Keratinocyte (primary cell): Measurements from ENCODE around the gene DENND4B. TPM values are rescaled to one million over a fixed set of nuclear protein-coding genes. Genes with fewer than 3 reads are reported as not detected.

Experiments
- DNase-seq: peaks from one replicate; pipeline ENCODE4 v3.0.0-alpha.2; 2011; ENCODE audit warnings: low read depth, missing footprints, low spot score
- FAIRE-seq: peaks from 2 replicates; lab custom pipeline; 2011; peaks lifted over from hg19 to GRCh38; lab: Jason Lieb, UNC
- H2AFZ ChIP-seq: 2 replicates; pipeline ENCODE4 v1.6.0; 2012; ENCODE audit warnings: low read length, control low read depth, inconsistent platforms; ENCODE audit not compliant: control insufficient read depth
- H3K27ac ChIP-seq: 2 replicates; pipeline ENCODE4 v1.5.1; 2011; ENCODE audit warnings: low read length; ENCODE audit not compliant: control insufficient read depth, insufficient read depth
- H3K27me3 ChIP-seq: 3 replicates; pipeline ENCODE4 v1.6.0; 2011; ENCODE audit warnings: low read length; ENCODE audit not compliant: control insufficient read depth, insufficient read depth; ENCODE audit errors: extremely low read depth
- H3K36me3 ChIP-seq, 2 experiments: 2 replicates in 1 of 2; 3 replicates in 1 of 2; pipeline ENCODE4 v1.5.1; 2011; ENCODE audit warnings: low read length in 2 of 2, mild to moderate bottlenecking in 1 of 2; ENCODE audit not compliant: control insufficient read depth in 2 of 2, insufficient read depth in 2 of 2; ENCODE audit errors: extremely low read depth in 1 of 2
- H3K4me1 ChIP-seq: 3 replicates; pipeline ENCODE4 v1.5.1; 2011; ENCODE audit warnings: low read length; ENCODE audit not compliant: control insufficient read depth, insufficient read depth; ENCODE audit errors: extremely low read depth
- H3K4me2 ChIP-seq: 3 replicates; pipeline ENCODE4 v1.6.0; 2011; ENCODE audit warnings: low read depth, low read length; ENCODE audit not compliant: control insufficient read depth, insufficient read depth; ENCODE audit errors: extremely low read depth
- H3K4me3 ChIP-seq, 3 experiments: fragments of 200-600 bp in 1 of 3; sonication (generic) in 1 of 3; 2 replicates in 2 of 3; 3 replicates in 1 of 3; pipeline ENCODE4 v1.5.1; 2011 to 2016; ENCODE audit warnings: low read length in 3 of 3, mild to moderate bottlenecking in 3 of 3, control low read depth in 2 of 3, inconsistent platforms in 1 of 3, low read depth in 1 of 3, mixed read lengths in 1 of 3, mixed run types in 1 of 3, moderate library complexity in 1 of 3; ENCODE audit not compliant: control insufficient read depth in 2 of 3, insufficient read depth in 2 of 3; ENCODE audit errors: extremely low read depth in 1 of 3
- H3K79me2 ChIP-seq: 2 replicates; pipeline ENCODE4 v1.6.0; 2012; ENCODE audit warnings: low read length; ENCODE audit not compliant: control insufficient read depth, insufficient read depth
- H3K9ac ChIP-seq: 3 replicates; pipeline ENCODE4 v1.6.0; 2011; ENCODE audit warnings: low read length; ENCODE audit not compliant: control insufficient read depth, insufficient read depth; ENCODE audit errors: extremely low read depth
- H3K9me1 ChIP-seq: 3 replicates; pipeline ENCODE4 v1.6.0; 2011; ENCODE audit warnings: low read length; ENCODE audit not compliant: control insufficient read depth, insufficient read depth; ENCODE audit errors: extremely low read depth
- H3K9me3 ChIP-seq: 2 replicates; pipeline ENCODE4 v1.5.1; 2012; ENCODE audit warnings: low read depth, low read length; ENCODE audit not compliant: control insufficient read depth
- H4K20me1 ChIP-seq: 3 replicates; pipeline ENCODE4 v1.6.0; 2011; ENCODE audit warnings: low read length; ENCODE audit not compliant: control insufficient read depth, insufficient read depth; ENCODE audit errors: extremely low read depth
- CTCF ChIP-seq, 3 experiments: IDR thresholded peaks in 1 of 3; conservative IDR thresholded peaks in 1 of 3; optimal IDR thresholded peaks in 1 of 3; 2 replicates in 2 of 3; 3 replicates in 1 of 3; pipeline versions ENCODE3 to v1.5.1; 2011; ENCODE audit warnings: low read length in 3 of 3, mild to moderate bottlenecking in 3 of 3, moderate library complexity in 2 of 3, control low read depth in 1 of 3, inconsistent platforms in 1 of 3; ENCODE audit not compliant: insufficient read depth in 2 of 3; ENCODE audit errors: extremely low read depth in 1 of 3
- EZH2 ChIP-seq: IDR thresholded peaks from one replicate; pipeline ENCODE4 v1.6.1; 2012; ENCODE audit warnings: inconsistent platforms, mild to moderate bottlenecking, low read length, moderate library complexity
- dilution Hi-C: fragments of 300-500 bp; cut with MboI; formaldehyde crosslinking; loops from one replicate; pipeline ENCODE4 v1.7.0; 2020; ENCODE audit warnings: low sequenced_read_pairs; ENCODE audit not compliant: extremely low pct_ligation_motif_present
- polyA plus RNA-seq, 5 experiments: library from polyadenylated mRNA; depleted of rRNA in 3 of 5; stranded (reverse) in 3 of 5; stranded (forward) in 1 of 5; unstranded in 1 of 5; fragments of >200 nt; gene quantifications; 1 replicate in 1 of 5; 2 replicates in 3 of 5; 3 replicates in 1 of 5; pipeline versions ENCODE4 v1.2.1 to v1.2.3, GENCODE V29; 2011 to 2012; ENCODE audit warnings: missing spikeins in 2 of 5, low read depth in 1 of 5, low replicate concordance in 1 of 5

DENND4B gene
- polyA plus RNA-seq, 1 donor (not counting 4 experiments of a cell fraction or from before 2014, with no cell fraction given): 7.9 TPM

- Histone ChIP-seq H3K9ac (peak overlapping the region; percentile 85), H2AFZ (no peak overlapping the region), H3K27ac (peak overlapping the region; percentile 76), H3K9me3 (no peaks in the 10 kb centered on the region), H3K79me2 (peaks cover 58% of the 10 kb centered on the region), H3K4me2 (peak overlapping the region; percentile 93), H3K4me3 (peak overlapping the region; percentile 56 to 84 (median 78)), H3K9me1 (no peaks in the 10 kb centered on the region), H3K27me3 (no peaks in the 10 kb centered on the region), H3K36me3 (peaks cover 2 to 3% of the 10 kb centered on the region in 2 experiments), H4K20me1 (peaks cover 10% of the 10 kb centered on the region), H3K4me1 (peaks cover 22% of the 10 kb centered on the region)
- no peak for DNase-seq
- FAIRE-seq: no peak
- dilution Hi-C loops: no loop called here
- TF ChIP-seq EZH2 (no peak), CTCF (optimal IDR thresholded peaks at IDR 0.05 in 1 of 3, IDR thresholded peaks at IDR 0.05 in 1 of 3, conservative IDR thresholded peaks at IDR 0.05 in 1 of 3; ENCODE audit: extremely low read depth in 1 of 3, insufficient read depth in 2 of 3, low read length in 3 of 3) (no peak)
Measured at GRCh38 chr1:153921080-153921802, 25.3 kb downstream of the DENND4B start.

- H3K9me3 ChIP-seq: no peaks in the 10 kb centered on the region
- H3K27me3 ChIP-seq: no peaks in the 10 kb centered on the region
- no peak overlapping the region for H2AFZ ChIP-seq
- dilution Hi-C loops: no loop called here
- H3K4me2 ChIP-seq: peak overlapping the region; percentile 93
- no peak overlapping the region for H3K4me3 ChIP-seq
- no peak overlapping the region for H3K27ac ChIP-seq
- FAIRE-seq: no peak
- H3K36me3 ChIP-seq: peaks cover 2 to 3% of the 10 kb centered on the region in 2 experiments
- peaks cover 22% of the 10 kb centered on the region for H3K4me1 ChIP-seq
- H3K9me1 ChIP-seq: no peaks in the 10 kb centered on the region
- no peak for TF ChIP-seq EZH2
- TF ChIP-seq CTCF (optimal IDR thresholded peaks at IDR 0.05 in 1 of 3, IDR thresholded peaks at IDR 0.05 in 1 of 3, conservative IDR thresholded peaks at IDR 0.05 in 1 of 3; ENCODE audit: extremely low read depth in 1 of 3, insufficient read depth in 2 of 3, low read length in 3 of 3): peak in 2 of 3 experiments; percentile 17 to 33
- DNase-seq: no peak
- H3K79me2 ChIP-seq: peaks cover 69% of the 10 kb centered on the region
- no peak overlapping the region for H3K9ac ChIP-seq
- peaks cover 10% of the 10 kb centered on the region for H4K20me1 ChIP-seq
Measured at GRCh38 chr1:153919876-153920852, 26.4 kb downstream of the DENND4B start.
